NCI-H2107 (cell line): Measurements from ENCODE around the gene MID2.
"Not testable (repeated sequence)": the region's sequence is repeated elsewhere in the genome, so short reads cannot be mapped to it uniquely, and the experiment has no call there.

ENCODE experiments used
- DNase-seq: peaks from one replicate; lab custom pipeline; 2025; lab: John Stamatoyannopoulos, UW

MID2 gene

GRCh38 chrX:107825698-107826237 is at the start of gene MID2:
Gene MID2, plus strand, starts transcription at chrX:107825866. Its CDS starts 561 bp downstream, at chrX:107826427.
- DNase-seq, result peak; percentile 3

- peak; percentile 49 for DNase-seq
Measured at GRCh38 chrX:107776649-107777535, 48.8 kb upstream of the MID2 start.

- no peak for DNase-seq
Measured at GRCh38 chrX:107777536-107777832, 48.2 kb upstream of the MID2 start, which contains the start of gene NCBP2L. Gene NCBP2L, plus strand, starts transcription at chrX:107777733. Its CDS starts 16,488 bp downstream, at chrX:107794221.

- no peak for DNase-seq
Measured at GRCh38 chrX:107780525-107780924, 45.1 kb upstream of the MID2 start.

- DNase-seq, result no peak
Measured at GRCh38 chrX:107787827-107788226, 37.8 kb upstream of the MID2 start.

GRCh38 chrX:107804427-107804826 is 21.2 kb upstream of the MID2 start:
- no peak for DNase-seq

- no peak for DNase-seq
Measured at GRCh38 chrX:107805179-107805578, 20.5 kb upstream of the MID2 start.

- DNase-seq, result not testable (repeated sequence)
Measured at GRCh38 chrX:107810053-107810452, 15.6 kb upstream of the MID2 start.

GRCh38 chrX:107818900-107819521 is 6.7 kb upstream of the MID2 start:
- DNase-seq, result no peak

GRCh38 chrX:107823042-107823441 is 2.6 kb upstream of the MID2 start:
- no peak for DNase-seq

GRCh38 chrX:107823456-107823855 is 2.2 kb upstream of the MID2 start:
- no peak for DNase-seq

- peak; percentile 3 for DNase-seq
Measured at GRCh38 chrX:107826238-107827029, 768 bp downstream of the MID2 start.

GRCh38 chrX:107827030-107827831 is 1.6 kb downstream of the MID2 start:
- no peak for DNase-seq

GRCh38 chrX:107827852-107828251 is 2.2 kb downstream of the MID2 start:
- no peak for DNase-seq

GRCh38 chrX:107829878-107830277 is 4.2 kb downstream of the MID2 start:
- no peak for DNase-seq

- no peak for DNase-seq
Measured at GRCh38 chrX:107831071-107831730, 5.5 kb downstream of the MID2 start.

GRCh38 chrX:107834275-107835201 is 8.9 kb downstream of the MID2 start:
- DNase-seq, result no peak

- DNase-seq, result no peak
Measured at GRCh38 chrX:107836958-107837357, 11.3 kb downstream of the MID2 start.

GRCh38 chrX:107840971-107841370 is 15.3 kb downstream of the MID2 start:
- no peak for DNase-seq
